Measurements from ENCODE around the gene ST3GAL6.

ST3GAL6 gene

DNA sequence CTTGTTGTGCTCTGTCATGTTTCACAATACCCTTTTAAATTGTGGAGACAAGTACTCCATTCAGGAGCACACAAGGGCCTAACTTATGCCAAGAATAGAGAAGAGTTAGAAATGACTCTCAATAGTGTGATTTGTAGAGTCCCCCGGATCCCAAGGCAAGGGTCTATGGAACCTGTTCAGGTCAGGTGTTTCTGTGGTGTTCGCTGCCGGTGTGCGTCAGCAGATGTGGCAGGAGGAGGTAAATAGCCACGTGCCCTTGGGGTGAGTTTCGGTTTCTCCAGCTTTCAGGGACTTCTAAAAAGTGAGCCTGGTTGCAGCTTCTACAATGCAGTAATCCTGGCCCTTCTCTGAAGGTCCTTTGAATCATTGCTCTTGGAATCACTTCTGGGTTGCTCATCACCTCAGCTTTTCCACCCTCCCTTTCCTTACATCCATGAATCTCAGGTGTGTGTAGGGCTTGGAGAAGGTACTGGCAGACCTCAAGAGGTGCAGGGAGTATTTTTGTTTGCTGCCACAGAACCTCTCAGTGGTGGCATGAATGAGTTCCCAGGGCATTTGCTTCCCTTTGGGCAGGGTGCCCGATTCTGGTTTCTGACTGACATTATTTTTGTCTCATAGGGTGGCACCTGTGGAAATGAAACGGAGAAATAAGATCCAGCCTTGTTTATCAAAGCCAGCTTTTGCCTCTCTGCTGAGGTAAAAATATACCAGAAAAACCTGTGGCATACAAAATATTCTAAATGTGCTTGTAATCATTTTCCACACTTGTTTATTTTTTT, 7.3 kb downstream of the ST3GAL6 start:
- no peaks in the 10 kb centered on the region for H3K36me3 ChIP-seq (ENCODE audit: insufficient read depth, low read length)

DNA sequence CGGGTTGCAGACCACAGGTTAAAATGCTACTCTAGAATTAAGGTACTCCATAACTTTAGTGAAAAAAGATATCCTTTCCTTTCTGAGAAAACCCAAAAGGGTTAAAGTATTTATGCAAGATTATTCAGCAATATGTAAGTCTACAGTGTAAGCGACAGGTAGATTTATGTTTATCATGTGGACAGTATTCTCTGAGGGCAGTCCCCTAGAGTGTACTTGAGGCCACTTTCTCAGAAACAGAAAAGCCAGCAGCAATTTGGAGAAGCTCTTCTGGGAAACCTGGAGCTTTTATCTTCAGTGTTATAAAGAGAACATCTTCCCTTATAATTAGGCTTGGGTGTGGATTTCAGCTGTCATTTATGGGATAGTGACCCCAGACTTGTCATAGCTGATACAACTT, 8.9 kb downstream of the ST3GAL6 start:
- Histone ChIP-seq H3K27me3 (ENCODE audit: insufficient read depth, low read length) (no peaks in the 10 kb centered on the region), H3K36me3 (ENCODE audit: insufficient read depth, low read length) (no peaks in the 10 kb centered on the region), H3K9me3 (ENCODE audit: low read length) (no peaks in the 10 kb centered on the region), H3K4me3 (ENCODE audit: low read length) (no peak overlapping the region), H3K4me1 (ENCODE audit: insufficient read depth, low read length) (peaks cover 3% of the 10 kb centered on the region), H2AFZ (ENCODE audit: low read depth, low read length) (no peak overlapping the region)

More for the DNA sequence above, 7.3 kb downstream of the ST3GAL6 start:
- H3K4me1 ChIP-seq (ENCODE audit: insufficient read depth, low read length), result peaks cover 3% of the 10 kb centered on the region
- no peaks in the 10 kb centered on the region for H3K27me3 ChIP-seq (ENCODE audit: insufficient read depth, low read length)
- no peak overlapping the region for H3K4me3 ChIP-seq (ENCODE audit: low read length)
- H3K9me3 ChIP-seq (ENCODE audit: low read length), result no peaks in the 10 kb centered on the region
- H2AFZ ChIP-seq (ENCODE audit: low read depth, low read length), result no peak overlapping the region

DNA sequence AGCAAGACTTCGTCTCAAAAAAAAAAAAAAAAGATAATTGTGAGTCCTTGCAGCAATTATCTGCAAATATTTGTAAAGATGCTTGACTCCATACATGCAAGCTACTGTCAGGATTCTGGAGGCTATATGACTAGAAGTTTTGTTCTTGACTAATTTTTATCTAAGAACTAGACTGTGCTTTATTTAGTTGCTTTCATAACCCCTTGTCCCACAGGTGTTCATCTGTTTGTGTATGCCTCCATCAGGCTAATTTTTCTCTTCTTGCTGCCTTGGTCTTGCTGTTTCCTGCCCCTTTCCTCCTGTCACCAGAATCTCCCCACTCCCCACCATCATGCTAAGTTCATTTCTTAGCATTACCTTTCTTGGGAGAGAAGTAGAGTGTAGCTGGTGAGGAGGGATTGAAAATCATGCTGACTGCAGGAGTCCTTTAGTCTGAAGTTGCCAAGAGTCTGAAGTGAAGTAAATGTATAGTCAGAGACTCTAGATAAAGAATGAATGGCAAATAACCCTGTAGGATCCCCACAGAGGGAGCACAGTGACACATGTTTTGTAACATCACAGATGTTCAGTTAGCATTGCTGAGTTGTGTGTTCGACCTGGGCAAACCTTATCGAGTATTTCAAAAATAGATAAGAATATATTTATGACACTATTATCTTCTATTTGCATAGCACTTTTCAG, 12.5 kb downstream of the ST3GAL6 start:
- Histone ChIP-seq H3K4me3 (ENCODE audit: low read length) (no peak overlapping the region), H3K4me1 (ENCODE audit: insufficient read depth, low read length) (no peaks in the 10 kb centered on the region), H2AFZ (ENCODE audit: low read depth, low read length) (no peak overlapping the region), H3K9me3 (ENCODE audit: low read length) (no peaks in the 10 kb centered on the region), H3K36me3 (ENCODE audit: insufficient read depth, low read length) (no peaks in the 10 kb centered on the region), H3K27me3 (ENCODE audit: insufficient read depth, low read length) (no peaks in the 10 kb centered on the region)

DNA sequence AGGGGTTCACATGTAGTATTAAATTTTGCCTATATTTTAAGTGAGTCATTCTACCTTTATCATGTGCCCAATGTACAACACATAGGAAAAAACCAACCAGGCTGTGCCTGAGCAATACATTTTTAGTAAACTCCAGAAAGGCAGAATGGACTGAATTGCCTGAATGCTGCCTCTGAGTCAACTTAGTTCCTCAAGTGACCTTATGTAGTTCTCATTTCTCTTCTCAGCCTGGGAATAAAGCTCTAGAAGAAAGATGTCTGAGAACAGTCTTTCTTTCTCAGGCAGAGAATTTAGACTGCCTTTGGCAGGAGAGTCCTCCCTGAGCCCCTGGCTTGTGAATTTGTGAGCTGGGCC, 13.0 kb downstream of the ST3GAL6 start:
- no peak overlapping the region for H2AFZ ChIP-seq (ENCODE audit: low read depth, low read length)
- H3K36me3 ChIP-seq (ENCODE audit: insufficient read depth, low read length), result no peaks in the 10 kb centered on the region

DNA sequence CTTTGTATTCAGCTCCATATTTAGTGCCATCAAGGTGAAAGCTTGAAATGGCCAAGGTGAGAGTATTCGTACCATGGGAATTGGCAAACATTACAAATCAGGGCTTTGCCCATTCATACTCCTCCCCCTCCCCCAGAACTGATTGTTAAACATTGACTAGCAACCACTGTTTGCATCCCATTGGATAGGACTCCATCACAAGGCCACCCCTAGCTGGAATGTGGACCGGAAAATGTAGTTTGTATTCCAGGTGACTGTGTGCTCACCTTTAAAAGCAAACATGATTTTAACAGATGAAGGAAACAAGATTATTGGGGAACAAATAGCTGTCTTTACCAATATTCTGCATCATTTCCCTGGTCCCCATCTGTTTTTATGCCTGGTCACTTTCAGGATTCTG, 14.1 kb downstream of the ST3GAL6 start:
- Histone ChIP-seq H3K27me3 (ENCODE audit: insufficient read depth, low read length) (no peaks in the 10 kb centered on the region), H3K36me3 (ENCODE audit: insufficient read depth, low read length) (no peaks in the 10 kb centered on the region)

More for the DNA sequence above, 13.0 kb downstream of the ST3GAL6 start:
- Histone ChIP-seq H3K4me1 (ENCODE audit: insufficient read depth, low read length) (no peaks in the 10 kb centered on the region), H3K4me3 (ENCODE audit: low read length) (no peak overlapping the region), H3K9me3 (ENCODE audit: low read length) (no peaks in the 10 kb centered on the region), H3K27me3 (ENCODE audit: insufficient read depth, low read length) (no peaks in the 10 kb centered on the region)

DNA sequence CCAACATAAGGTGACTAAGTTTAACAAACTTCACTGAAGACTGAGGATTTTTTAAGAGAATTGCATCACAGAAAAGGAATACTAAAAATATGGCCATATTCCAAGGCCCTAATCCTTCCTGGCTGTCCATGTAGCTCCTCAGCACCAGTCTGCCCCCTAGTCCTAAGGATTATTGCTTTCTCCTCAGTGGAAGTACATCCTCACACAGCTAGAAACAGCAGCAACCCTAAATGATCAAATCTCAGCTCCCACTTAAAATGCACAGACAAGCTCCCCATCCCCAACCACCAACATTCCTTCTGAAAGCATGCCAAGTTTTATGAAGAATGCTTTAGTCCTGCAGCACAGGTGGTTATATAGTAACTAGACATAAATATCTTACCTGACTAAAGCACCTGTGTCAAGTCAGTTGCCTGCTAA, 14.7 kb downstream of the ST3GAL6 start:
- H3K4me1 ChIP-seq (ENCODE audit: insufficient read depth, low read length), result no peaks in the 10 kb centered on the region
- H3K27me3 ChIP-seq (ENCODE audit: insufficient read depth, low read length), result no peaks in the 10 kb centered on the region

More for the DNA sequence above, 14.1 kb downstream of the ST3GAL6 start:
- Histone ChIP-seq H3K4me3 (ENCODE audit: low read length) (no peak overlapping the region), H3K9me3 (ENCODE audit: low read length) (no peaks in the 10 kb centered on the region), H2AFZ (ENCODE audit: low read depth, low read length) (no peak overlapping the region), H3K4me1 (ENCODE audit: insufficient read depth, low read length) (no peaks in the 10 kb centered on the region)

DNA sequence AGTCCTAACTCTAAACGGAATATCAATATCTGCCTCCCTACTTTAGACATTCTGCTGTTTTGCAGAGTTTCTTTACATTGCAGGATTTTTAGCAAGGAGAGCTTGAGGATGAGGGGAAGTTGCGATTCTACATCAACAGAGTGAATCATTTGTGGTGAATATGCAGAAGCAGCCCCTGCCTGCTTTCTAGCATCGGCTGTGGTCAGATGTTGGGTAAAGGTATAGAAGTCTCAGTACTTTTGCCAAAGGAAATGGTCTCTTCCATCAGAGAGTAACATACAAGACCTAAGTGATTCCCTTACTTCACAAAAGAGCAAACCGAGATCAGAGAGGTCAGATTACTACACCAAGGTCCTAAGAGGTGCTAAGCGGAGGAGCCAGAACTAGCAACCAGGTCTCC, 15.2 kb downstream of the ST3GAL6 start:
- Histone ChIP-seq H3K27me3 (ENCODE audit: insufficient read depth, low read length) (no peaks in the 10 kb centered on the region), H2AFZ (ENCODE audit: low read depth, low read length) (no peak overlapping the region), H3K4me3 (ENCODE audit: low read length) (no peak overlapping the region), H3K36me3 (ENCODE audit: insufficient read depth, low read length) (no peaks in the 10 kb centered on the region), H3K4me1 (ENCODE audit: insufficient read depth, low read length) (no peaks in the 10 kb centered on the region), H3K9me3 (ENCODE audit: low read length) (no peaks in the 10 kb centered on the region)

More for the DNA sequence above, 14.7 kb downstream of the ST3GAL6 start:
- Histone ChIP-seq H3K36me3 (ENCODE audit: insufficient read depth, low read length) (no peaks in the 10 kb centered on the region), H3K4me3 (ENCODE audit: low read length) (no peak overlapping the region), H3K9me3 (ENCODE audit: low read length) (no peaks in the 10 kb centered on the region), H2AFZ (ENCODE audit: low read depth, low read length) (no peak overlapping the region)

DNA sequence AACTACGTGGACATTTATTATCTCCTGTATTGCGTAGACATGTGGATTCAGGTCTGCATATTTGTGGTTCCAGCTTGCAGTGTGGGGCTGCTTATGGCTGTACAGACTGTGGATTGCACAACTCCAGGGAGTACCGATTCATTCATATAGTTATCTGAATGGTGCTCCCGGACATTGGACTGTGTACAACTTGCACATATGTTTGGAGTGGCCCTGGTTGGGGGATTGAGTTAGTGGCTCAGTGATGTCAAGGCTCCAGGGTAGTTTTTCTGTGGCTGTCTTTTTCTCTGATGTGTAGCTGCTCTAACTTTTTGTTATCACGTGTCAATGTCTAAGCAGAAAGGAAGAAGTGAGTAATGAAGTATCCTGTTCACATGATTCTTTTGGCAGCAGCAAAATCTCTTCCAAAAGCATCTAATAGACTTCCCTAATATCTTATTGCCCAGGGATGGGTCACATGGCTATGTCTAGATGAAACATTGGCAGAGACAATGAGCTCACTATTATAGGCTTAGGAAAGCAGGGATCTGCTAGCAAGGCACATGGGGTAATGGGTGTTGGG, 15.8 kb downstream of the ST3GAL6 start:
- Histone ChIP-seq H3K9me3 (ENCODE audit: low read length) (no peaks in the 10 kb centered on the region), H2AFZ (ENCODE audit: low read depth, low read length) (no peak overlapping the region), H3K36me3 (ENCODE audit: insufficient read depth, low read length) (no peaks in the 10 kb centered on the region), H3K27me3 (ENCODE audit: insufficient read depth, low read length) (no peaks in the 10 kb centered on the region), H3K4me3 (ENCODE audit: low read length) (no peak overlapping the region), H3K4me1 (ENCODE audit: insufficient read depth, low read length) (no peaks in the 10 kb centered on the region)

DNA sequence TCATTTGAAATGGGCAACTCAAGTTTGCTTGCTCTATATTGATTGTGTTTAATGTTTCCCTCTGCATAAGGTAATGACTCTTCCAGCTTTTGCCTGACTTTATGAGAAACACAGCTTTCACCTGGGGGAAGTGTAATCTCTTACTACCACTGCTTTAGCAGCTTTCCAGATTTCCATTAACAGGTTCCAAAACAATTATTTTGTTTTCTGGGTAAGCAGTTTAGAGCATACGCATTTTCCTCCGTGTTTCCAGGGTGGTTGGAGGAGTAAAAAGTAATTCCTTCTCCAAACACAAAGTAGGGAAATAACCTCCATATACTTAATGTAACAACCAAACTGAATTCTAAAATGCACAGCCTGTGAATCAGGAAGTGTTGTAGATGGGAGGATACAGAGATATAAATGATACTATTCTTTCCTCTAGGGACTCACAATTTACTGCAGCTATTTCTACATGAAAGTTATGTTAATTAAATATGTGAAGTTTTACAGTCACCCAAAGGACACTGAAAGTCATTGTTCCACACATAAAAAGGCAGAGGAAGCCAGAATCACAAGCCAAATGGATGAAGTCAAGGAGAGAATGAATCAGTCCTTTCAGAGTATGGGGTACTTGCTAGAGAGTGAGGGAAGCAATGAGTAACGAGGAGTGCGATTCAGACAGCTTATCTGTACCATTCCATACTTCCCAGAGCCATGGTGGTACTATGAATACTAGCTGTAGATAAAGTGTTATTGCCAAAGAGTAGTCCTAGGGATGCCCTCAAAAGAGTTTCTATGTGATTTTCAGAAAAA, 16.6 kb downstream of the ST3GAL6 start:
- no peak overlapping the region for H3K4me3 ChIP-seq (ENCODE audit: low read length)
- no peak overlapping the region for H2AFZ ChIP-seq (ENCODE audit: low read depth, low read length)
- no peaks in the 10 kb centered on the region for H3K36me3 ChIP-seq (ENCODE audit: insufficient read depth, low read length)
- H3K9me3 ChIP-seq (ENCODE audit: low read length), result no peaks in the 10 kb centered on the region
- H3K4me1 ChIP-seq (ENCODE audit: insufficient read depth, low read length), result no peaks in the 10 kb centered on the region
- H3K27me3 ChIP-seq (ENCODE audit: insufficient read depth, low read length), result no peaks in the 10 kb centered on the region

DNA sequence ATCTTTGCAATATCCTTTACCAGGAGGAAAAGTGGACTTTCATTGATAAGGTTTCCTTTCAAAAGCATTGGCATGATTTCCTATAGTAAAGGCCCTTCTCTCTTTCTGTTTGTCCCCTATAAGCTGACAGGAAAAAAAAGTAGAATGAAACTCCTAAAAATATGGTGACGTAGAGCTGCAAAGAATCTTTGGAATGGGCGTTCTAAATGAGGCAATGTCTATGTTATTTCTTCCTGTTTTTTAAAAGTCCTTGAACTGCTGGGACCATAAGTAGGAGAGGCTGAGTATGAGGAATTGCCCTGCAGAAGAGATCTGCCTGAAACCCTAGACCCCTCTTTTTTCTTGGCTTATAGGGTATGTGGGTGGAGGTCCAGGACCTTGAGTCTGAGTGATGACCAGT, 17.2 kb downstream of the ST3GAL6 start:
- no peaks in the 10 kb centered on the region for H3K36me3 ChIP-seq (ENCODE audit: insufficient read depth, low read length)
- no peaks in the 10 kb centered on the region for H3K27me3 ChIP-seq (ENCODE audit: insufficient read depth, low read length)
- no peaks in the 10 kb centered on the region for H3K9me3 ChIP-seq (ENCODE audit: low read length)
- no peak overlapping the region for H2AFZ ChIP-seq (ENCODE audit: low read depth, low read length)
- H3K4me3 ChIP-seq (ENCODE audit: low read length), result no peak overlapping the region
- H3K4me1 ChIP-seq (ENCODE audit: insufficient read depth, low read length), result no peaks in the 10 kb centered on the region

DNA sequence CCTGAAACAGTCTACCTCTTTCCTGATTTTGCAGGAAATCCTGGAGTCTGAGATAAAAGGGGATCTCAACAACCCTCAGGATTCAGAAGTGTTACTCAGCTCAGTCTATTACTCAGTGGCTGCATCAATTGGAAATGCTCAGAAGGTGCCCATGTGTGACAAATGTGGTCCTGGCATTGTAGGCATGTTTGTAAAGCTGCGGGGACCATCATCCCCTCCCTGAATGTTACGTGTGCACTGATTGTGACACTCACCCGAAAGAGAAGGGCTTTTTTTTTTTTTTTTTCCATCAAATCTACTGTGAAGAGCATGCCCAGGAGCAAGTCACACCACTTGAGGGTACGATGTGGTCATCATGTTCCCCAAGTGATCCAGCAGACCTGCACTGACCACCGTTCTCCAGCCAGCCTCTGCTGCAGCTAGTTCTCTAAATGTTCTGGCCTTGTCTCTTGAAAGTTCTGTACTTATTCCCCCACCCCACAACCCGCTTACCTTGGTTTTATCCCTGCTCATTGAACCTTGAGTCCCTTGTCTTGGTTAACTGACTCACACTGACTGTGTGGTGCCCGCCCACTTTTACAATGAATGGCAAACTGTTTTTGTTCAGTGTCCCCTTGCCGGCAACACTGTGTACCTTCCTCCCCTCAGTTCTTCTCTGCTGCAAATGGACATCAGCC, 19.8 kb downstream of the ST3GAL6 start:
- no peak overlapping the region for H2AFZ ChIP-seq (ENCODE audit: low read depth, low read length)
- H3K4me1 ChIP-seq (ENCODE audit: insufficient read depth, low read length), result no peaks in the 10 kb centered on the region
- no peaks in the 10 kb centered on the region for H3K27me3 ChIP-seq (ENCODE audit: insufficient read depth, low read length)
- no peaks in the 10 kb centered on the region for H3K36me3 ChIP-seq (ENCODE audit: insufficient read depth, low read length)
- H3K9me3 ChIP-seq (ENCODE audit: low read length), result no peaks in the 10 kb centered on the region
- H3K4me3 ChIP-seq (ENCODE audit: low read length), result no peak overlapping the region

DNA sequence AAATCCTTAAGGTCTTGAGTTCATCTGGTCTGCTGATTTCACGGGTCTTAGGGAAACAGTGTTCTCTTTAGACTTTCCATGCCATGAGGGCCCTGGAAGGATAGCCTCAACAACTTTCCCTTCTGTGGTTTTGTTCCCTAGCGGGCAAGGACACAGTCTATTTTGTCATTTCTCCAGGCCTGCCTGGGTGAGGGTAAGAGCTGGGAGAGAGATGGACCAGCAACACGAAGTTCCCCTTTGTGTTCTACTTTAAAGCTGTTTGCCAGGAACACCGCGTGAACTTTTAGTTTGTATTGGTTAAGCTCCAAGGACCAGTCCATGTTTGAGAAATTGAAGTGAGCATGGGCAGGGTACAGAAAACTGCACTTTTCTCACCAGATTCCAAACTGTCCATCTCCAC, 20.9 kb downstream of the ST3GAL6 start:
- Histone ChIP-seq H2AFZ (ENCODE audit: low read depth, low read length) (no peak overlapping the region), H3K4me3 (ENCODE audit: low read length) (no peak overlapping the region), H3K36me3 (ENCODE audit: insufficient read depth, low read length) (no peaks in the 10 kb centered on the region), H3K9me3 (ENCODE audit: low read length) (no peaks in the 10 kb centered on the region), H3K27me3 (ENCODE audit: insufficient read depth, low read length) (no peaks in the 10 kb centered on the region), H3K4me1 (ENCODE audit: insufficient read depth, low read length) (no peaks in the 10 kb centered on the region)

Measured in neuron (in vitro differentiated cells).